ENCODE results near the gene EVC. TPM values are rescaled to one million over a fixed set of nuclear protein-coding genes. Genes with fewer than 3 reads are reported as not detected.

Gene EVC
- total and polyA plus RNA-seq, 3 experiments from 2014 or later, result 0.02 to 2.3 (median 1.6) TPM

DNA sequence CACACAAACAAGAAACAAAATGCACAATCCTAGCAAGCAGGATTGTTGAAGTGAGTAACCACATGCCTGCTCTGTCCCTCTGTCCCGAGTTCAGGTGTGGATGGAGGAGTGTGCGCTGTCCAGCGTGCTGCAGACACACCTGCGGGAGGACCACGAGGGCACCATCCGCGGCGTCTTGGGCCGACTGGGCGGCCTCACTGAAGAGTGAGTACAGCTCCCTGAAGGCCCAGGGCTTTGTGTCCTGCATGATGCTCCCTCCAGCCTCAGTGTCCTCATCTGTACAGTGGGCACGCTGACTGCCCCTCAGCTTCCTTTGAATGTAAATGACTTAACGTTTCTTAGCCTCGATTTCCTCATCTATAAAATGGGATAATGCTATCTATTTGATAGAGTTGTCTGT lies 82.5 kb downstream of the EVC start:
- H3K27me3 Mint-ChIP-seq, result peaks cover 0 to 1% of the 10 kb centered on the region in 2 donors
- H3K4me3 Mint-ChIP-seq, result no peak overlapping the region
- CTCF ChIA-PET, result no interaction called here

DNA sequence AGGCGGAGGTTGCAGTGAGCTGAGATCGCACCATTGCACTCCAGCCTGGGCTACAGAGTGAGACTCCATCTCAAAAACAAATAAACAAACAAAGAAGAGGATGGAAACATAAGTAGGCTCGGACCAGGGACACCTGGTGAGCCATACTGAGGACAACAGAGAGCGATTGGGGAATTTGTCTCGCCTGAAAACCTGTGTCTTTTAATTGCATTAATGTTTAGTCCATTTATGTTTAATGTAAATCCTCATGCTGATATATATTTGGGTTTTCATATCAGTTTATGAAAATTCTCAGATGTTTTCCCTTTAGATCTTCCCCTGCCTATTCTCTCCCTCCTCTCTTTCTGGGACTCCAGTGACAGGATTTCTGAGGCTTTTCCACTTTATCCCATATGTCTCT lies 84.6 kb downstream of the EVC start:
- peaks cover 0 to 4% (median 0%) of the 10 kb centered on the region in 5 donors for H3K9me3 Mint-ChIP-seq
- H3K4me1 Mint-ChIP-seq, result no peaks in the 10 kb centered on the region
- no peak for DNase-seq
- H3K36me3 Mint-ChIP-seq, result no peaks in the 10 kb centered on the region
- Histone ChIP-seq H3K9me3 (ENCODE audit: low read length) (no peaks in the 10 kb centered on the region), H3K27ac (ENCODE audit: low read depth, low read length) (no peak overlapping the region), H3K4me1 (ENCODE audit: insufficient read depth, low read length) (no peaks in the 10 kb centered on the region), H3K27me3 (ENCODE audit: insufficient read depth, low read length, poor library complexity, severe bottlenecking) (no peaks in the 10 kb centered on the region), H3K36me3 (ENCODE audit: insufficient read depth, low read length) (no peaks in the 10 kb centered on the region), H3K4me3 (ENCODE audit: low read length) (no peak overlapping the region)
- H3K4me3 Mint-ChIP-seq, result no peak overlapping the region
- POLR2A ChIA-PET, result no interaction called here
- no peak overlapping the region for H3K27ac Mint-ChIP-seq
- H3K27me3 Mint-ChIP-seq, result peaks cover 0 to 1% of the 10 kb centered on the region in 2 donors
- CTCF ChIA-PET, result no interaction called here

More for the DNA sequence above, 82.5 kb downstream of the EVC start:
- Histone ChIP-seq H3K36me3 (ENCODE audit: insufficient read depth, low read length) (no peaks in the 10 kb centered on the region), H3K4me3 (ENCODE audit: low read length) (no peak overlapping the region), H3K4me1 (ENCODE audit: insufficient read depth, low read length) (no peaks in the 10 kb centered on the region), H3K27me3 (ENCODE audit: insufficient read depth, low read length, poor library complexity, severe bottlenecking) (no peaks in the 10 kb centered on the region), H3K27ac (ENCODE audit: low read depth, low read length) (no peak overlapping the region), H3K9me3 (ENCODE audit: low read length) (no peaks in the 10 kb centered on the region)
- no peaks in the 10 kb centered on the region for H3K36me3 Mint-ChIP-seq
- POLR2A ChIA-PET, result no interaction called here
- DNase-seq, result no peak
- no peak overlapping the region for H3K27ac Mint-ChIP-seq
- H3K9me3 Mint-ChIP-seq, result peaks cover 0 to 4% (median 0%) of the 10 kb centered on the region in 5 donors
- H3K4me1 Mint-ChIP-seq, result no peaks in the 10 kb centered on the region

DNA sequence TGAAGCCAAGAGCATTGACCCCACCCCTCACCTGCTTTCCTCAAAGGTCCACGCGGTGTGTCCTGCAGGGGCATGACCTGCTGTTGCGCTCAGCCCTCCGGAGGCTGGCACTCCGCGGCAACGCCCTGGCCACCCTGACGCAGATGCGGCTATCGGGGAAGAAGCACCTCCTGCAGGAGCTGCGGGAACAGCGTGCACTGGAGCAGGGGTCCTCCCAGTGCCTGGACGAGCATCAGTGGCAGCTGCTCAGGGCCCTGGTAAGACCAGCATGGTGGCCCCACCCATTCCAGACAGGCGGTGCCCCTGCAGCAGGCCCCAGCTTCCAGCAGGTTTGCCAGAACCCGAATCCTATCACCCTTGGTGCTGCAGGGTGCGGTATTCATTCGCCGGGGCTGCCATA lies 86.0 kb downstream of the EVC start:
- Mint-ChIP-seq H3K4me1 (no peaks in the 10 kb centered on the region), H3K27me3 (peaks cover 0 to 1% of the 10 kb centered on the region in 2 donors), H3K36me3 (no peaks in the 10 kb centered on the region), H3K4me3 (no peak overlapping the region), H3K27ac (no peak overlapping the region), H3K9me3 (peaks cover 0 to 4% (median 0%) of the 10 kb centered on the region in 5 donors)
- Histone ChIP-seq H3K9me3 (ENCODE audit: low read length) (no peaks in the 10 kb centered on the region), H3K4me3 (ENCODE audit: low read length) (no peak overlapping the region), H3K4me1 (ENCODE audit: insufficient read depth, low read length) (no peaks in the 10 kb centered on the region), H3K36me3 (ENCODE audit: insufficient read depth, low read length) (no peaks in the 10 kb centered on the region), H3K27ac (ENCODE audit: low read depth, low read length) (no peak overlapping the region), H3K27me3 (ENCODE audit: insufficient read depth, low read length, poor library complexity, severe bottlenecking) (no peaks in the 10 kb centered on the region)
- DNase-seq, result no peak
- CTCF ChIA-PET, result no interaction called here
- POLR2A ChIA-PET, result no interaction called here

DNA sequence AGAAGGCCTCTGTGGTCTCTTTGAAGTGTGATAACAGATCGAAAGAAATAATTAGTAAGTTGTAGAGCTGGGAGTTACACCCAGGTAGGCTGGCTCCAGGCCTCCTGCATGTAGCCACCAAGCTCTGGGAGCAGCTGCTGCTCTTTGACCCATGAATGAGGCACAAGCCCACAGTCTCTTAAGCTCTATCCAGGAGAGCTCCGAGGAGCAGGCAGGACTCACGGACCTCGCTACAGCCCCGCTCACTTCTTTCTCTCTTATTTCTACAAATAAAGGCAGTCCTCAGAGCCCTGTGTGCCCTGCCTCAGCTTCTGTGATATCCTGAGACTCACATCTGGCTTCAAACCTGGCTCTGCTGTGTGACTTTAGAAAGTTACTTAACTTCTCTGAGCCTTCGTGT lies 86.9 kb downstream of the EVC start:
- Mint-ChIP-seq H3K4me1 (no peaks in the 10 kb centered on the region), H3K9me3 (peaks cover 0 to 4% (median 0%) of the 10 kb centered on the region in 5 donors), H3K27me3 (peaks cover 0 to 1% of the 10 kb centered on the region in 2 donors), H3K27ac (no peak overlapping the region), H3K4me3 (no peak overlapping the region), H3K36me3 (no peaks in the 10 kb centered on the region)
- no peaks in the 10 kb centered on the region for H3K36me3 ChIP-seq (ENCODE audit: insufficient read depth, low read length)
- H3K4me3 ChIP-seq (ENCODE audit: low read length), result no peak overlapping the region
- ChIA-PET POLR2A (no interaction called here), CTCF (no interaction called here)
- H3K27ac ChIP-seq (ENCODE audit: low read depth, low read length), result no peak overlapping the region
- H3K9me3 ChIP-seq (ENCODE audit: low read length), result no peaks in the 10 kb centered on the region
- DNase-seq, result no peak
- H3K27me3 ChIP-seq (ENCODE audit: insufficient read depth, low read length, poor library complexity, severe bottlenecking), result no peaks in the 10 kb centered on the region
- H3K4me1 ChIP-seq (ENCODE audit: insufficient read depth, low read length), result no peaks in the 10 kb centered on the region

DNA sequence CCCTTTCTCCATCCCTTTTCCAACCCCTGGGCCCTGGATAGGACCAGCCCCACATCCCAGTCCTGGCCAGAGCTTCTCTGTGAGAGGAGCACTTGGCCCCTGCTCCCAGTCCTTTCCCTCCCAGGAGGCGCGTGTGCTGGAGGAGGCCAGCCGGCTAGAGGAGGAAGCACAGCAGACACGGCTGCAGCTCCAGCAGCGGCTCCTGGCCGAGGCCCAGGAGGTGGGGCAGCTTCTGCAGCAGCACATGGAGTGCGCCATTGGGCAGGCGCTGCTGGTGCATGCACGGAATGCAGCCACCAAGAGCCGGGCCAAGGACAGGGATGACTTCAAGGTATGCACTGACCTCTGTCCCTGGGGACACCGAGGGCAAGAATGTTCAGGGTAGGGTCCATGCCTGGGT lies 87.5 kb downstream of the EVC start:
- Histone ChIP-seq H3K27ac (ENCODE audit: low read depth, low read length) (no peak overlapping the region), H3K27me3 (ENCODE audit: insufficient read depth, low read length, poor library complexity, severe bottlenecking) (no peaks in the 10 kb centered on the region), H3K4me3 (ENCODE audit: low read length) (no peak overlapping the region), H3K36me3 (ENCODE audit: insufficient read depth, low read length) (no peaks in the 10 kb centered on the region), H3K4me1 (ENCODE audit: insufficient read depth, low read length) (no peaks in the 10 kb centered on the region), H3K9me3 (ENCODE audit: low read length) (no peaks in the 10 kb centered on the region)
- Mint-ChIP-seq H3K36me3 (no peaks in the 10 kb centered on the region), H3K27me3 (peaks cover 0 to 1% of the 10 kb centered on the region in 2 donors), H3K27ac (no peak overlapping the region), H3K4me1 (no peaks in the 10 kb centered on the region), H3K4me3 (no peak overlapping the region), H3K9me3 (peaks cover 0 to 4% (median 0%) of the 10 kb centered on the region in 5 donors)
- ChIA-PET CTCF (no interaction called here), POLR2A (no interaction called here)
- no peak for DNase-seq

DNA sequence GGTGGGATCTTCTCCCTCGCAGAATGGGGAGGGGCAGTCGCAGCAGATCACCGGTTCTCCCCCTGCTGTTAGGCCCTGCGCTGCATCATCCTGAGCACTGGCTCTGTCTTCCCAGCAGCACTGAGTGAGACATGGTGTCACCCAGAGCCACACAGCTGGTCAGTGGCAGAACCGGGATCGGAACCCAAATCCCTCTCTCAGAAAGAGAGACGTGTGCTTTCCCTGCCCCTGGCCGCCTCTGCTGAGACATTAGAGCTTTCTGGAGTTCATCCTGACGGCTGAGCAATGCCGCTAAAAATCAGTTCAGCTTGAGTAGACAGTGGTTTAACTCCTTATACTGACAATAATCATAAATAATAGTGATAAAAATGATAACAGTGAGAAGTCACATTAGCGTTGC lies 87.9 kb downstream of the EVC start:
- H3K27me3 ChIP-seq (ENCODE audit: insufficient read depth, low read length, poor library complexity, severe bottlenecking), result no peaks in the 10 kb centered on the region
- no peaks in the 10 kb centered on the region for H3K4me1 ChIP-seq (ENCODE audit: insufficient read depth, low read length)
- H3K4me3 Mint-ChIP-seq, result no peak overlapping the region
- H3K4me3 ChIP-seq (ENCODE audit: low read length), result no peak overlapping the region
- H3K9me3 ChIP-seq (ENCODE audit: low read length), result no peaks in the 10 kb centered on the region
- ChIA-PET CTCF (no interaction called here), POLR2A (no interaction called here)
- H3K27ac ChIP-seq (ENCODE audit: low read depth, low read length), result no peak overlapping the region
- H3K36me3 ChIP-seq (ENCODE audit: insufficient read depth, low read length), result no peaks in the 10 kb centered on the region
- peaks cover 0 to 4% (median 0%) of the 10 kb centered on the region in 5 donors for H3K9me3 Mint-ChIP-seq
- no peaks in the 10 kb centered on the region for H3K36me3 Mint-ChIP-seq
- peaks cover 0 to 2% of the 10 kb centered on the region in 2 donors for H3K27me3 Mint-ChIP-seq
- H3K4me1 Mint-ChIP-seq, result no peaks in the 10 kb centered on the region
- H3K27ac Mint-ChIP-seq, result no peak overlapping the region
- DNase-seq, result no peak

DNA sequence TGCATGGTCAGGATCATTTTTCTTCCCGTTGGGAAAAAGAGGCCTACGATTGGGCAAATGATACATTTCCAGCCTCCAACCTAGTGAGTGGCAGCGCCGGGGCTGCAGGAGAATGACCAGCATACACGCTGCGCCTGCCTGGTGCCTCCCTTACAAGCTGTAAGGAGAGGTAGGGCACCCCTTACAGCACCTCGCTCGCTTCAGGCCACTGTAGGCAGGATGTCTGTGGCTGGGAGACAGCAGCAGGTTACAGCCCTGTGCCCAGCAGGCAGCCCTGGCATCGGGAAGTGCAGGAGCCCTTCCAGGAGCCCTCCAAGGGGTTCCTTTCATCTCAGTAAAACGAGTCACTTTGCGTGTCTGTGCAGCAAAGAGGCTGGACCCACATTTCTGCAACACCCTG lies 88.4 kb downstream of the EVC start:
- H3K36me3 ChIP-seq (ENCODE audit: insufficient read depth, low read length), result no peaks in the 10 kb centered on the region
- H3K9me3 Mint-ChIP-seq, result peaks cover 0 to 4% (median 0%) of the 10 kb centered on the region in 5 donors
- no peak overlapping the region for H3K4me3 ChIP-seq (ENCODE audit: low read length)
- no peak overlapping the region for H3K4me3 Mint-ChIP-seq
- no peaks in the 10 kb centered on the region for H3K4me1 Mint-ChIP-seq
- no peak overlapping the region for H3K27ac ChIP-seq (ENCODE audit: low read depth, low read length)
- H3K4me1 ChIP-seq (ENCODE audit: insufficient read depth, low read length), result no peaks in the 10 kb centered on the region
- no peaks in the 10 kb centered on the region for H3K36me3 Mint-ChIP-seq
- peaks cover 0 to 3% of the 10 kb centered on the region in 2 donors for H3K27me3 Mint-ChIP-seq
- H3K27ac Mint-ChIP-seq, result no peak overlapping the region
- no peaks in the 10 kb centered on the region for H3K9me3 ChIP-seq (ENCODE audit: low read length)
- POLR2A ChIA-PET, result no interaction called here
- CTCF ChIA-PET, result no interaction called here
- no peak for DNase-seq
- H3K27me3 ChIP-seq (ENCODE audit: insufficient read depth, low read length, poor library complexity, severe bottlenecking), result no peaks in the 10 kb centered on the region

DNA sequence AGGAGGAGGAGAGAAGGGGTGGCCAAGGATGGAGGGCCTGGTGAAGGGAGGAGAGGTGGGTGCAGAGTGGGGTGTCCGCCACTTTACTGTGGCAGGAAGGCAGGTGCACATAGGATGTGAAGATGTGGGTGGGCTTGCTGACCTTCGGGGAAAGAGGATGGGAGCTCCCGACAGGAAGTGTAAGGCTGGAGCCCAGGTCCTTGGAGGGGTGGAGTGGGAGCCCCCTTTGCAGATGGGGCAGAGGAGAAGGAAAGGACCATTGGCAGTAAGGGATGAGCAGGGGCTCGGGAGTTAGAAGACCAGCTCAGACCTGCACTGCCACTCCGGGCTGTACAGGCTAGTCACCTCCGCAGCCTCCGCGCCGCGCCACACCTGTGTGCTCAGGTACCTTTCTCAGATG lies 89.5 kb downstream of the EVC start:
- no peak overlapping the region for H3K4me3 Mint-ChIP-seq
- H3K36me3 Mint-ChIP-seq, result no peaks in the 10 kb centered on the region
- no peak for DNase-seq
- CTCF ChIA-PET, result no interaction called here
- Histone ChIP-seq H3K27me3 (ENCODE audit: insufficient read depth, low read length, poor library complexity, severe bottlenecking) (no peaks in the 10 kb centered on the region), H3K4me3 (ENCODE audit: low read length) (no peak overlapping the region), H3K4me1 (ENCODE audit: insufficient read depth, low read length) (no peaks in the 10 kb centered on the region), H3K9me3 (ENCODE audit: low read length) (no peaks in the 10 kb centered on the region), H3K27ac (ENCODE audit: low read depth, low read length) (no peak overlapping the region), H3K36me3 (ENCODE audit: insufficient read depth, low read length) (no peaks in the 10 kb centered on the region)
- no peak overlapping the region for H3K27ac Mint-ChIP-seq
- H3K27me3 Mint-ChIP-seq, result peaks cover 0 to 3% of the 10 kb centered on the region in 2 donors
- H3K4me1 Mint-ChIP-seq, result no peaks in the 10 kb centered on the region
- POLR2A ChIA-PET, result no interaction called here
- peaks cover 0 to 4% (median 0%) of the 10 kb centered on the region in 5 donors for H3K9me3 Mint-ChIP-seq

DNA sequence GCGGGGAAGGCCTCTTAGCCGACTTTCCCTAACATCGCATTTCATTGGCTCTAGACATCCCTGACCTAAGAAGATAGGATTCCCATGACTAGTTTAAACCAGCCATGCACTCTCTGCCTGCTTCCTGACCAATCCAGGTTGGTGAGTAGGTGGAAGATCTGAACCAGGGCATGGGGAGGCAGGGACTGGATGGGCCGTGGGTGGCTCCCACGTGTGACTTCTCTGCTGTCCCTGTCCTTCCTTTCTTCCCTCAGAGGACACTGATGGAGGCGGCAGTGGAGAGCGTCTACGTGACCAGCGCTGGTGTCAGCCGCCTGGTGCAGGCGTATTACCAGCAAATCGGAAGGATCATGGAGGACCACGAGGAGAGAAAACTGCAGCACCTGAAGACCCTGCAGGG lies 90.7 kb downstream of the EVC start:
- H3K4me1 ChIP-seq (ENCODE audit: insufficient read depth, low read length), result no peaks in the 10 kb centered on the region
- no peaks in the 10 kb centered on the region for H3K9me3 ChIP-seq (ENCODE audit: low read length)
- H3K36me3 ChIP-seq (ENCODE audit: insufficient read depth, low read length), result no peaks in the 10 kb centered on the region
- H3K27me3 ChIP-seq (ENCODE audit: insufficient read depth, low read length, poor library complexity, severe bottlenecking), result no peaks in the 10 kb centered on the region
- ChIA-PET CTCF (no interaction called here), POLR2A (no interaction called here)
- H3K36me3 Mint-ChIP-seq, result no peaks in the 10 kb centered on the region
- H3K27ac Mint-ChIP-seq, result no peak overlapping the region
- peaks cover 0 to 3% of the 10 kb centered on the region in 2 donors for H3K27me3 Mint-ChIP-seq
- H3K4me3 Mint-ChIP-seq, result no peak overlapping the region
- H3K27ac ChIP-seq (ENCODE audit: low read depth, low read length), result no peak overlapping the region
- no peaks in the 10 kb centered on the region for H3K4me1 Mint-ChIP-seq
- no peak for DNase-seq
- no peaks in the 10 kb centered on the region for H3K9me3 Mint-ChIP-seq
- no peak overlapping the region for H3K4me3 ChIP-seq (ENCODE audit: low read length)

Data from CD8-positive, alpha-beta memory T cell (primary cell).